Measurements from ENCODE around the gene CD46.

Gene CD46

DNA sequence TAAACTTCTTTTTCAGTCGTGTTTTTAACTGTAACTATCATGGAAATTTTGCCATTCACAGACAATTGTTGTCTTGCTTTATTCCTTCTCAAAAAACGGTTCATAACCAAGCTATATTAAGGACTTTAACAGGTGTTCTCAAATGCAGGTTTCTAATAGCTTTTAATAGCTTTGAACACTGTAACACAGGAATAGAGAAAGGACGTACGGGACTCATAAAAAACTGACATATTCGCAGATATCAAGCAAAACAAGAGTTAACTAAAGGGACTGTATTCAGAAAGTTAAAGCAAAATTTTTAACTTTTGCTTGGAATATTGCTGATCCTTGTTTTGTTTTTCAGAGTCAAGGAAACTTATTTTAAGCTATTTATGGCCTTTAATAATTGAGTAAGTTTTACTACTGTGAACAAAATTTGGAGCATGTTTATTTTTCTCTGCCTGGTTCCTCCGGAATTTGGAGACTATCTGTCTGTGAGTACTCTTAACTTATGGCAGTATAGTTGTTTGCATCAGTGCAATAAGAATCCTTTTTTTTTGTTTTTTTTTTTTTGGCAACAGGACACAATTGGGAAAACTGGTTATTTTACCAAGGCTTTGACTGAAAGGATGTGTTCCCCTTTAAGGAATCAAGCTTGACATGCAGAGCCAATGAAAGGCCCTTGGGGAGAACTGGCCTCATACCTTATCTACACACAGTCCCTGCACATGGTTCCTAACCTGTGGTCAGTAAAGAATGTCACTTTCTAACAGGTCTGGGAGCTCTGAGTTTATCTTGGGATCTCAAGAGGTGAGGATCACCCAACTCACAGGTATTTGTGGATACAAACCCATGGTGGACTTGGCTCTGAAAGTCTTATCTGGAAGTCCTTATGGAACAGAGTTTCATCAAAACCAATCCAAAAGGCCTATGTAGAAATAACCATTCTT is 5.8 kb upstream of the CD46 start:
- H3K4me3 ChIP-seq (ENCODE audit: low read length) = no peak overlapping the region
- TF ChIP-seq ZNF274 (IDR thresholded peaks at IDR 0.05; ENCODE audit: low read depth, low read length) = no peak

DNA sequence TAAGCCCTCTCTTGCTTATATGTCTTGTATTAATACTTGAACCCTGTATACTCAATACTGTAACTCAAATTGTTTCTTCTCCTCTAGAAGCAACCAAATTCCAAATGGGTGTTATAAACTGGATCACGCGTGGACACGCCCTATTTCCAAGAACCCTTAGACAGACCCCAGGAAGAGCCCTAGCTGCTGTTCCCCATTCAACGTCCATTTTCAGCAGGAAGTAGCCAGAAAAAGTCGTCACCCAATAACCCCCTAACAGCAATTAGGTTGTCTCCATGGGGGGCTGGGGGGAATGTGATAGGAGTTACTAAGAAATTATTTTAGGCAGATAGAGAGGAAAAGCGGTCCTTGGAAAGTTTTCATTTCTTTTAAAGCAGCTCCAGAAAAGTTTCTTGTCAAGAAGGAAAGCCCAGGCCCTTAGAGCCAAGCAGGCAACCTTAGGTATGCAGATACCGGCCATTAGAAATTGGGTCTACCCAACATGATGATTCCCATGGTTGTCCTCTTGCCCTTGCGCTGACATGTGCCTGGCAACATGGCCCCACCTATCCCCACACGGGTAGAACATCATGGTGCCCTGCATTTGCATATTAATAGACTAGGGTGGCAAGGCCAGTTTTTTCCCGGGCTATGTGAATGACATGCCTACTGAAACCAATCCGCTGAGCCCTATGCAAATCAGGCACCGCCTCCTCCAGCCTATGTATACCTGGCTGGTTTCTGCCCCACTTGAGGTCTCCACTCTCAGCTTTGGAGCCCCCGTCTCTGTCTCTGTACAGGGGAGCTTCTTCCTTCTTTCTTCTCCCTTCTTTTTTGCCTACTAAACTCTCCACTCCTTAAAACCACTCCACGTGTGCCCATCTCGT is 4.0 kb upstream of the CD46 start:
- TF ChIP-seq ZNF274 (IDR thresholded peaks at IDR 0.05; ENCODE audit: low read depth, low read length) = no peak

DNA sequence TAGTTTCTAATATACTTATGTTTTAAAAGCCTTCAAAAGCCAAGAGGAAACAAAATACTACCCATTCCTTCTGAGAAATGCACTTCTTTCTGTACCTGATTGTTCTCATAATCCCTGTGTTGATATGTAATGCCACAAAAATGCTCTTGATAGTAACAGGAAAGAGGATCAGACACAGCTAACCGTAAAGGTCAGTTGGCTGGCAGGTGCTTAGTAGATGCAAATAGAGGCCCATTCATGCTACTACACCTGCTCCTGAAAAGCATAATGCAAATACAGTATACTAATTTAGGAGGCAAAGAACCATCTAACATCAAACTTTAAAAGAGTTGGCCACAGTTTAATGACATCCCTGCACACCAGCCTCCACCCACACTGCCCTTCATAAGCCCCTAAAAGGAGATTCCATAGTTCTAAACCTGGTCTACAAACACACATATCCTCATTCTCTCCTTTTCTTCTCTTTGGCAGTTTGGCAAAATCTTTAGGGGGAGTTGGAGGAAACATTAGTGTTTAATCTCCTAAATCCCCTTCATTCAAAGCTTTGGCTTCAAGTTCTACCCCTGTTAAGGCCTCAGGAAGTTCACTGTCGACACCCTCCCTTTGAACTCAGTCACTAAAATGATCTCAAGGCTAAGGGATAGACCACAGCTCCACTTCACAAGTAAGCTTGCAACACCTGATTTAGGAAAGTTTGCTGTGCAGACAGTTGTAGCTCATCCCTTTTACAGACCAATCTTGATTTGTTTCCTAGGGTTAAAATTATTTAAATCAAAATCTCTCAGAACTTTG is 2.9 kb upstream of the CD46 start:
- H3K4me3 ChIP-seq (ENCODE audit: low read length) = no peak overlapping the region

More for the DNA sequence above, 4.0 kb upstream of the CD46 start:
- H3K4me3 ChIP-seq (ENCODE audit: low read length) = no peak overlapping the region

GRCh38 chr1:207750631-207751305 is 1.1 kb upstream of the CD46 start:
- TF ChIP-seq ZNF274 (IDR thresholded peaks at IDR 0.05; ENCODE audit: low read depth, low read length) = no peak
- peak overlapping the region; percentile 78 for H3K4me3 ChIP-seq (ENCODE audit: low read length)

More for the DNA sequence above, 2.9 kb upstream of the CD46 start:
- TF ChIP-seq ZNF274 (IDR thresholded peaks at IDR 0.05; ENCODE audit: low read depth, low read length) = no peak

GRCh38 chr1:207751463-207751789 is 428 bp upstream of the CD46 start:
- H3K4me3 ChIP-seq (ENCODE audit: low read length) = peak overlapping the region; percentile 78

DNA sequence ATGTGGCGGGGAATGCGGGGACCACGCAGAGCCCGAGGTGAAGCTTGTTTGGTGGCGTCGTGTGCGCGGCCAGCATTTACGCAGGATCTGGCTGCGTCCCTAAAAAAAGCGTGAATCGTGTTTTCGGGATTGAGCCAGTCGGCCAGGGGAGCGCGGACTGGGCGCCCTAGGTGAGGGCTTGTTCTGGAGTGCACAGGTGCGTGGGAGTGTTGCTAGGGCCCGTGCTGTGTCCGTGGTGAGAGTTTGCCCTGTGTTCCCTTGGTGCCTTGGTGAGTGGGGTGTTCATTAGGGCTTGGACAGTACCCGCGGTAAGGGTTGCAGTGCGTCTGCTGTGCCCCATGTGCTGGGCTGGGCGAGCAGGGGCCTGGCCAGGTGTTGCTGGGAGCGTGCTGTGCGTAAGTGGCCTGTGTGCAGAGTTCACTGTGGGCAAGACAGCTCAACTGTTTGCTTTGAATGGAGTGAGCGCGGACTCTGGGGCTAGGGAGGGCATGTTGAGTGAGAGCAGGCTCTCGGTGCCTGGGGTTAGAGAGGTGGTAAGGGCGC is 673 bp downstream of the CD46 start:
- TF ChIP-seq ZNF274 (IDR thresholded peaks at IDR 0.05; ENCODE audit: low read depth, low read length) = no peak
- H3K4me3 ChIP-seq (ENCODE audit: low read length) = peak overlapping the region; percentile 78

- TF ChIP-seq ZNF274 (IDR thresholded peaks at IDR 0.05; ENCODE audit: low read depth, low read length) = no peak
- peak overlapping the region; percentile 78 for H3K4me3 ChIP-seq (ENCODE audit: low read length)
These were observed 1.8 kb downstream of the CD46 start for GRCh38 chr1:207753611-207754010.

GRCh38 chr1:207754011-207754410 is 2.2 kb downstream of the CD46 start:
- H3K4me3 ChIP-seq (ENCODE audit: low read length) = no peak overlapping the region; the same call in 1 of the 2 replicates
- TF ChIP-seq ZNF274 (IDR thresholded peaks at IDR 0.05; ENCODE audit: low read depth, low read length) = no peak

DNA sequence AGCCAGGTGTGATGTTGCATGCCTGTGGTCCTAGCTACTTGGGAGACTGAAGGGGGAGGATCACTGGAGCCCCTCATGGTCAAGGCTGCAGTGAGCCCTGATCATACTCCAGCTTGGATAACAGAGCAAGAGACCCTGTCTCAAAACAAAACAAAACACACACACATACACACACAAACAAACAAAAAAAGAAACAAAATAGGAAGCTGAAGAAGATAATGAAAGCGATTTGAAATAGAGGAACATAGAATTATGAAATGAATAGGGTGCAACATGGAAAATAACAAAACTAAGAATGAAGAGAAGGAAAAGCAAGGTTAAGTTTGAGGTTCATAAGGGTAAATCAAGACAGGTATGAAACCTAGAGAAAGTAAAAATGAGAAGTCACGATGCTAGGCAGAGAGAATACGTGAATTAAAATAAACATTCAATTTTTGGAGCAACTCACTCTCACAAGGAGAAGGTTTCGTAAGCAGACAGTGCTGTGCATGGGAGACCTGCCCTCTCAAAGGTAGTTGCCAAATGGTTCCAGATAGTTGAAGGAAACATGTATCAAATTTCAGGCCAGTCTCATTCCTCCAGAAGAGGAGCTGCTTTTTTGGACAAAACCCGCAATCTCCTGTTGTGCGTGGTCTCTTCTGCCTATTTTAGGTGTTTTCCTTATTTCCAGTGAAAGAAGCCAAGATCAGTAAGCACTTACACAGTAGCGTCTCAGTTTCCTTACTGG is 3.3 kb downstream of the CD46 start:
- H3K4me3 ChIP-seq (ENCODE audit: low read length) = no peak overlapping the region
- no peak for TF ChIP-seq ZNF274 (IDR thresholded peaks at IDR 0.05; ENCODE audit: low read depth, low read length)

GRCh38 chr1:207755846-207756693 is 4.2 kb downstream of the CD46 start:
- no peak overlapping the region for H3K4me3 ChIP-seq (ENCODE audit: low read length)
- TF ChIP-seq ZNF274 (IDR thresholded peaks at IDR 0.05; ENCODE audit: low read depth, low read length) = no peak

- TF ChIP-seq ZNF274 (IDR thresholded peaks at IDR 0.05; ENCODE audit: low read depth, low read length) = no peak
- H3K4me3 ChIP-seq (ENCODE audit: low read length) = no peak overlapping the region
These were observed 10.8 kb downstream of the CD46 start for GRCh38 chr1:207762622-207763021.

- H3K4me3 ChIP-seq (ENCODE audit: low read length) = no peak overlapping the region
- no peak for TF ChIP-seq ZNF274 (IDR thresholded peaks at IDR 0.05; ENCODE audit: low read depth, low read length)
These were observed 11.2 kb downstream of the CD46 start for GRCh38 chr1:207763091-207763490.

Measured in GM08714 (cell line).